HCT116 (cell line): Measurements from ENCODE around the gene ANKRD13D.

Source experiments
- CTCF ChIP-seq, 3 experiments: fragments of 200-600 bp in 1 of 3; sonication (generic) in 1 of 3; IDR thresholded peaks in 2 of 3; conservative IDR thresholded peaks in 1 of 3; 2 replicates each; pipeline ENCODE4 v1.5.1; 2012 to 2017; ENCODE audit warnings: low read depth in 2 of 3, low read length in 2 of 3, antibody characterized with exemption in 1 of 3, borderline replicate concordance in 1 of 3, control low read depth in 1 of 3, mild to moderate bottlenecking in 1 of 3, mixed read lengths in 1 of 3, mixed run types in 1 of 3, moderate library complexity in 1 of 3; ENCODE audit not compliant: insufficient read depth in 1 of 3
- JUND ChIP-seq: IDR thresholded peaks from 2 replicates; pipeline ENCODE4 v1.6.1; 2012
- POLR2A ChIP-seq: IDR thresholded peaks from 2 replicates; pipeline ENCODE4 v1.7.0; 2011; ENCODE audit warnings: borderline replicate concordance; ENCODE audit not compliant: insufficient read depth, insufficient read length; ENCODE audit errors: extremely low read depth
- TCF7L2 ChIP-seq: IDR thresholded peaks from 2 replicates; pipeline ENCODE4 v1.7.0; 2011; ENCODE audit warnings: borderline replicate concordance, inconsistent platforms; ENCODE audit not compliant: insufficient read depth, insufficient read length; ENCODE audit errors: extremely low read depth
- ZBTB33 ChIP-seq: IDR thresholded peaks from 2 replicates; pipeline ENCODE4 v1.6.1; 2011; ENCODE audit warnings: mild to moderate bottlenecking, low read length, moderate library complexity; ENCODE audit not compliant: insufficient replicate concordance; ENCODE audit errors: extremely low read depth
- ZNF274 ChIP-seq: fragments of 200-500 bp; sonication (Bioruptor generic); IDR thresholded peaks from 2 replicates; pipeline ENCODE4 v1.6.1; 2014; ENCODE audit warnings: mild to moderate bottlenecking, low read depth, low read length, inconsistent platforms

GRCh38 chr11:67276781-67277230 is 12.3 kb upstream of the ANKRD13D start:
- TF ChIP-seq CTCF (IDR thresholded peaks at IDR 0.05 in 2 of 3, conservative IDR thresholded peaks at IDR 0.05 in 1 of 3; ENCODE audit: borderline replicate concordance in 1 of 3, insufficient read depth in 1 of 3, low read depth in 2 of 3, low read length in 2 of 3) (no peak; a peak in 1 of 6 replicates), TCF7L2 (no peak), ZBTB33 (no peak), JUND (no peak), POLR2A (no peak), ZNF274 (no peak)
